Inflammatory macrophage treated with lipopolysaccharide for 1 hour (primary cell): ENCODE measurements around the gene SEMA3E.
"Not testable (repeated sequence)": the region's sequence is repeated elsewhere in the genome, so short reads cannot be mapped to it uniquely, and the experiment has no call there.

Experiments
- DNase-seq, 2 donors: peaks; one replicate each; pipeline ENCODE4 v3.0.0-alpha.2; 2020 to 2022

SEMA3E gene

DNA sequence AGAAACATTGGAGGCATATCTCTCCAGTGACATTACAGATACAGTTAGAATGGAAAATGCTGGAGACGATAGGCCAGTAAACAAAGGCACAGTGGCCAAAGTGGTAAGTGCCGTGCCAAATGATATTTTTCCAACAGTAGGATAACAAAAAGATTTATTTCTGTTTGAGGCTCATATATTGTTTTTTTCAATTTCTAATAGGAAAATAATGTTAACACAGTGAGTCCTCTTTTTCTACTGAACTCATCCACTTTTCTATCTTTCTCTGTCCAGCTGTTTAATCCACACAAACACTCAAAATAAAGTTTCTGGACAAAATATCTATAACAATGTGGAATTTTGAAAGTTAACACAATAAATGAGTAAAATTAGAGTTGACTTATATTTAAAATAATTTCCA lies 201.3 kb downstream of the SEMA3E start:
- no peak for DNase-seq

DNA sequence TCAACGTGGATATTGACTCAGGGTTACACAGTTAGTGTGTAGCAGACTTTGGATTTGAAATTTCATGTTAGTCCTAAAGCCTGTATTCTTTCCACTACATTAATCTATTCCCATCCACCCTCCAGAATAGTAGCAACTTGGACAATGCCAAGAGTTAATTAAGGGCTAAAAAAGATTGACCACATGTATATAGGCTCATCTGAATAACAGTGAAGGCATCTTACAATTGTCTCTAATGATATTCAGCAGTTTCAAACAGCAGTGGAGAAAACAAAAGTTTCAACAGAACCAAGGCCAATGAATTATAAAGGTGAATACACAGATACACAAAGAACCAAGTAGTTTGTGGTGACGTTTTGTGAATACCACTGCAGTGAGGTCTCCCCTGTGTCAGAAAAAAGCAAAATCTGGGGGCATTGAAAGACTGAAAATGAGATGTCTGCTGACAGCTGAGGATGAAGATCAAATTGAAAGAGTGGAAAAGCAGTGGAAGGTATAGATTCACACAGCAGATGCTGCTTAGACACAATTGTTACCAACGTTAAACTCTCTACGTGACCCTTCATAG lies 202.8 kb downstream of the SEMA3E start:
- DNase-seq = no peak

DNA sequence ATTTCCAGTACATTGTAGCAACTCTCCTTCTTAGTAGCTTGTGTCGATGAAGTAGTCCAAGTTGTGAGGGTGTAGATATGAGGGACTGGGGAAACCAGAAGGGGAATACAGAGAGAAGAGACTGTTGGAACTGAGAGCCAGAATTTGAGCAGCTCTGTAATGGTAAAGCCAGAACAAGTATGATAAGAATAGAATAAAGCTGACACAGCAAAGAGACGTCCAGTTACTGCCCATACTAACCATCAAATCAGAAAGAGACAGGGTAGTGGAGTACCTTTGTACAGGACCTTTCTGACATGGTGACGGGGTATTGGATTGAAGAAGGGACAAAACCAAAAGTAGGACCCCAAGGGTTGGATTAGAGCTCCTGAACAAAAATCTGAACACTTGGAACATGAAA lies 206.0 kb downstream of the SEMA3E start:
- no peak for DNase-seq

DNA sequence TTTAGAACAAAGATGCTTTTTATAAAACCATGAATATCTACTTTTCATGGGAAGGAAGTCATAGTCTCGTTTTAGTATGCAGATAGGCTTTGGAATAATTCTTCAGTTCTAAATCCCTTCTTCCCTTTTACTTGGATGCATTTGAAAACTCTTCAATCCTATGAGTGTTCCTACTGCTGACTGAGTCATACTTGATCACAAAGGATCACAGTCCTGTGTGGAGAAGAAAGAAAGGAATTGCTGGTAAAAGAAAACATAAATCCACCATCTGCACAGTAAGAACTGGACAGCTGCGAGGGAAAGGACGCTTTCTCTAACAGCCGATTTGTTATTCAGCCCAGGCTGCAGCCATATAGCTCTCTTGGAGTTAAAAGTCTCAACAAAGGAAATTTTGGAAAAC lies 209.9 kb downstream of the SEMA3E start:
- no peak for DNase-seq

DNA sequence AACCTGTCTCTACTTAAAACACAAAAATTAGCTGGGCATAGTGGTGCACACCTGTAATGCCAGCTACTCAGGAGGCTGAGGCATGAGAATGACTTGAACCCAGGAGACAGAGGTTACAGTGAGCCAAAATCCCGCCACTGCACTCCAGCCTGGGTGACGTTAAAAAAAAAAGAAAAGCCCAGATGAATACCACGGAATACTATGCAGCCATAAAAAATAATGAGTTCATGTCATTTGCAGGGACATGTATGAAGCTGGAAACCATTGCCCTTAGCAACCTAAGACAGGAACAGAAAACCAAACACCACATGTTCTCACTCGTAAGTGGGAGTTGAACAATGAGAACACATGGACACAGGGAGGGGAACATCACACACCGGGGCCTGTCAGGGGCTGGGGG lies 218.7 kb downstream of the SEMA3E start:
- DNase-seq = not testable (repeated sequence)

DNA sequence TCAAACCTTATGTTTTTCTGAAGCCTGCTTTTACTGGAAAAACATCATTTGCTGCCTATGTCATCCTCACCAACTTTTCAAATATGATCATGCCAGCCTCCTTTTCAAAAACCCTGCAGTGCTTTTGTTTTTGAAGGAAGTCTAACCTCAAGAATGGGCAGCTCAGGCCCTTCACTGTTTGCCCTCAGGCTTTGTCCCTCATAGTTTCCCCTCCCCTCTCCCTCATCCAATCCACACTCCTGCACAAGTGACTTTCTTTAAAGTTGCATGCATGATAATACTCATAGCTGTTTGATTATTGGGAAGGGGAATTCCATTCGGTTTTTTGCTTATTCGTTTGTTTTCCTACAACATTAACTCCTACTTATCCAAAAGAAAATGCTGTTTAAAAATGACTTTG lies 219.4 kb downstream of the SEMA3E start:
- DNase-seq = no peak

DNA sequence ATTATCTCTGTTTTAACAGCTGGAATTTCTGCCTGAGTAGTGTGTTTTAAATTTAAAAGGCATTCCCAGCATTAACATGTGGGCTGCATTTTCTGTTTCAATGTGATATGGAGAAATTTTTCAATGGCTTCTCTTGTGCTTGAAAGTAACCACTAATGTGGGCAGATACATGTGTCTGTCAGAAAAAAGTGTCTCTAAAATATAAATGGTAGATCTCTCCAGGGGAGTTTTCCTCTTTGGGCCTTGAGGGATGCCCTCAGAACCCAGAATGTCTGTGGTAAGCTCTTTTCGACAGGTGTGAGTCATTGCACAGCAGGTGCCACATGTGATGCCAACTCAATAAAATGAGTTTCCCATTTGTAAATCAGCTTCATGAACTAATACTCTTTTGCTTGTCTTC lies 221.1 kb downstream of the SEMA3E start:
- no peak for DNase-seq

DNA sequence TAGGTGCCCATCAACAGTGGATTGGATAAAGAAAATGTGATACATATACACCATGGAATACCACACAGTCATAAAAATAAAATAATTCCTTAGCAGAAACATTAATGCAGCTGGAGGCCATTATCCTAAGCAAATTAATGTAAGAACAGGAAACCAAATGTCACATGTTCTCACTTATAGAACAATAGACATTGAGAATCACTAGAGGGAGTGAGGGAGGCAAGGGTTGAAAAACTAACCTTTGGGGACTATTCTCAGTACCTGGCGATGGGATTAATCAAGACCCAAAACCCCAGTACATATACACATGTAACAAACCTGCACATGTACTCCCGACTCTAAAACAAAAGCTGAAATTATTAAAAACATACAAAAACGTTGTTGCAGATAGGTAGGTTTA lies 222.6 kb downstream of the SEMA3E start:
- DNase-seq = no peak

DNA sequence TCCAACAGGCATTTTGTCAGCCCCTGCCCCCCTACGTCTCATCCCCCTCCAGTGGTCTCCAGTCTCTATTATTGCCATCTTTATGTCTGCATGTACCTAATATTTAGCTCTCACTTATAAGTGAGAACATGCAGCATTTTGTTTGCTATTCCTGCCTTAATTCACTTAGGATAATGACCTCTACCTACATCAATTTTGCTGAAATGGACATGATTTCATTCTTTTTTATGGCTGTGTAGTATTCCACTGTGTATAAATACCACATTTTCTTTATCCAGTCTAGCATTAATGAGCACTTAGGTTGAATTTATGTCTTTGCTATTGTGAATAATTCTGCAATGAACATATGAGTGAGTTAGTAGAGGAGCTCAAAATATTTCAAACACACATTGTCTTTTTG lies 229.9 kb downstream of the SEMA3E start:
- no peak for DNase-seq

DNA sequence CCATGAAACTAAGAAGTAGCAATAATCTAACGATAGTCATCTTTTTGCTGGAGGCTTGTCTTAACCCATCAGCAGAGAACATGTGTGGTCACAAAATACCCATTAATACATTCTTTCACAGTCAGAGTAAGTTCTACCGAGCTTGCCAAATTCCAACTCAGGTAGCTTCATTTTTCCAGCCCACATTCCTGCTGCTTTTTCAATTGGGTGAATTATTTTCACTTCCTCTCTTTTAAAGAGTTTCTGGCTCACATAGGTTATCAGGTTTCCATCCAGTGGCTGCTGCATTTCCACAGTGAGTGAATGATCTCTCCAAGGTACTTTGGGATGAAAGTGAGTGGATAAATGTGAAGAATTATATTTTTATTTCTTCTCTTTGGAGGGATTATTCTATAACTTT lies 233.1 kb downstream of the SEMA3E start:
- no peak for DNase-seq

DNA sequence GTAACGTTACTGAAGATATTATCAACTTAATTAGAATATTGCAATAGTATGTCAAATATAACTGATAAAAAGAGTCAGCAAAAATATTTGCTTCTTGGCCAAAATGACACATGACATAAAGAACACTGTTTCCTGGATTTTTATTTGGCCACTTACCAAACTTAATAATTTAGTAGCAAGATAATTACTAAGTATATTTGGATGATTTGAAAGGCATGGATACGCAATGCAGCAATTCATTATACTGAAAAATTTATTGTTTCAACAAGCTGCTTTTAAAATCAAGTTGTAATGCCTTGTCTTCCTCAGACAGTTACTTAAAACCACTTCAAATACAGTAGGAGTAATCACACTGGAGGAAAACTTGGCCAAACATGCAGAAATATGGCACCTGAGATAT lies 234.0 kb downstream of the SEMA3E start:
- DNase-seq = no peak

DNA sequence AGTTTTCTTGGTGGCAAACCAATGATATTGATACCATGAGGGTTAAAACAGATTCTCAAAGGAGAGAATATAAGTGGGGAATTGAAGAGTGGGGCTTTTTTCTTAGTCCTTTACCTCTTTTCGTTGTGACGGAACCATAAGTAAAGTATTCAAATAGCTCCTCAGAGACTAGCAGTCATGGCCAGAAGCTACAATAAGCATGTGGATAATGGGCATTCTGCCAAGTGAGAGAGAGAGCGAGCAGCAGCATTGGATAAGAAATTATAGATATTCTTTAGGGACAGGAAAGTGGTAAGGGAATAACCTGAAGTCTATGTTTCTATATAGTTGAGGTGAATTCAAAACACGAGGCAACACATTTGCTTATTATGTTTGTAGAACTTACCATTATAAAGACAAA lies 235.1 kb downstream of the SEMA3E start:
- no peak for DNase-seq

DNA sequence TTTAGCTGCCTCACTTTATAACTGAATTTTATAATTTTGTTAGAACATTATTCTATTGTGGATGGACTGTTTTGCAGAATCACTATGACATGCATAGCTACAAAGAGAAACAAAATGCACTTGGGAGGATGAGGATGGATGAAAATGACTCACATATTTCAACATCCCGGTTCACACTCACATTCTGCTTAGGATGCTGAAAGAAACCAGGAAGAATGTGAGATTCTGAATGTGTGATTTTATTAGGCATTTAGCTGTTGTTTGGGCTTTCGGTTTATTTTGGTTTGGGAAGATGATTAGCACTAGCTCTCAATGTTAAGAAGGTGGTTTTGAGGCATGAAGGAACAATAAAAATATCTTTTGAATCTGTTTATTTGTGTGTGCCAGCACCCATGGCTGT lies 235.5 kb downstream of the SEMA3E start:
- no peak for DNase-seq

DNA sequence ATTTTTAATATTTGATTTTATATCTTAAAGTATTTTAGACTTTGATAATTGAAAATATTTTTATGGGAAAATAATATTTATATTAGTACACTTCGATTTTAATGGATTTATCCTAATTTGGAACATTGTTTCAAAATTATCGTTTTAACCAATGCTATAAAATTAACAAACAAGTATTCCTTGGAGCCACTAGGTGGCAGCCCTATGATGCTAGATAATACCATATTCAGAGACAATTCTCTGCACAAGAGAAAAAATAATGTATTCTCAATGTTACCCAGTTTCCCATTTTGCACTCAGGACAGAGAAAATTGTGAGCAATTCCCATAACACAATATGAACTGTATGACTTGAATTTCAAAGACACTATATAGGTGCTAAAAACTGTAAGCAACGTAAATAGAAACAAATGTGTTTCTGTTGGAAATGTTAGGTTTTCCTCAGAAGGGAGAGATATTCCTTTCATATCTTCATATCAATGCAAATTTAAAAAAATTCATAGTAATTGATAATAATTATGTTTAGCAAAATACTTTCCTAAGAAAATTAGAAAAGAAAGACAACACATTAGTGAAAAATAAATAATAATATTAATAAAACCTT lies 237.8 kb downstream of the SEMA3E start:
- DNase-seq = peak; percentile 3 to 19

DNA sequence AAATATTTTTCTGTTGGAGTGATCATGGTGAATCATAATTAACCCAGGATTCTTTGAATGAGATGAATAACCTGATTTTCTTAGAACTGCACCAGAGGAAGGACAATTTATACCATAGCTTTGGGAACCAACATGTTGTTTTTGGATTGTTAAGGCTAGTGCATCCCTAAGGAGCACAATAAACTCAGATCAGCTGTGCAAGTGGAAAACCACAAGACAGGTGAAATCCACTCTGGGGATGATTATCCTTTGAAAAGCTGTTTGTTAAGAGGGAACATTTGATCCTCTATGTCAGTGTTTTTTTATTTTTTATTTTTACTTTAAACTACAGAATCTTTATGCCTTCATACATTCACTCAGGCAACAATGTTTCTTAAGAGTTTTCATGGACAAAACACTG lies 254.2 kb downstream of the SEMA3E start:
- no peak for DNase-seq

DNA sequence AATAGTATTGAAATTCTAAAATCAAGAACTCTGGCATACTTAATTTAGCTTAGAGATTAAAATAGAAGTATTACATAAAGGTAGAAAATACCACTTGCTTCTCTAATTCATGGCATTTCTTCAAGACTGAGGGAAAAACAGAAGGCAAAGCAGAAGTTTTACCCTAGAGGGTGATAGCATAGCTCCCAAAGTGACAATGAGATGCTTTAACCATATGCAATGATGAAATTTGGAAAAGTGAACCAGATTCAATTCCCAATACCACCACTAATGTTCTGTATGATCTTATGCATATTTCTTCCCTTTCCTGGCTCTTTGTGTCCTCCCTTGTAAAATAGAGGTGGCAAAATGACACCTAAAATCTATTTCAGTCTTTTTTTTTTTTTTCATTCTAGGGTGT lies 260.5 kb downstream of the SEMA3E start:
- no peak for DNase-seq

DNA sequence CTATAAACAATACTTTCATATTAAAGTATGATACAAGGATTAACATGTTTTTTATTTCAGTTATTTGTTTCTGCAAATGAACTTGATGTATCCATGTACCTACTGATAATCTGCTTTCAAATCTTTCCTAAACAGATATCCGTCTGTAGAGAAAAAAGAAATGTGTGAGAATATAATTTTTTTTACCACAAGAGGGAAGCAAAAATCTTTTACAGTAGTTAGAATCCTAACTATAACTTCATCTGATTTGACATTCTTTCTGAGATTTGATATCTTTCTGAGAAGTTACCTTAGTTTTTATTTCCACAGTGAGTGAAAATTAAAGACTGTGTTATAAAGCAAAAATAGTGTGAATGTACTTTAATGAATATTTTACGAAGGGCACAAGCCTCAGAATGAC lies 282.3 kb downstream of the SEMA3E start:
- no peak for DNase-seq

DNA sequence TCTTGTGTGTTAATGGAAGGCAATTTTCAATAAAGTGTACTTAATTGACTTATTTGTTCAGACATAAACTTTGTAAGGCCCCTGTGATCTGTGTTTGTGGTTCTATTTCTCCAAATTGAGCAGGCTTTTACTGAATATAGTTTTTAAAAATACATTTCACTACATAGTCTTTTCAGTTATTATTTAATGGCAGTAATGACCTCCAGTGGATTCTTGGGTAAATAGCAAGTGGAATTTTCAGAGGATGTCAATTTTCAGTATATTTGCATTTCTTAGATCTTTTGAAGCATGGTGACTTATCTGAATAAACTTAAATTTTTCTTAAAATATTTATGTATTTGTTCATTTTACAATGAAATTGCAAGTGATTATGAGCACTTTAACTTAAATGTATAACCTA lies 283.2 kb downstream of the SEMA3E start:
- DNase-seq = no peak

DNA sequence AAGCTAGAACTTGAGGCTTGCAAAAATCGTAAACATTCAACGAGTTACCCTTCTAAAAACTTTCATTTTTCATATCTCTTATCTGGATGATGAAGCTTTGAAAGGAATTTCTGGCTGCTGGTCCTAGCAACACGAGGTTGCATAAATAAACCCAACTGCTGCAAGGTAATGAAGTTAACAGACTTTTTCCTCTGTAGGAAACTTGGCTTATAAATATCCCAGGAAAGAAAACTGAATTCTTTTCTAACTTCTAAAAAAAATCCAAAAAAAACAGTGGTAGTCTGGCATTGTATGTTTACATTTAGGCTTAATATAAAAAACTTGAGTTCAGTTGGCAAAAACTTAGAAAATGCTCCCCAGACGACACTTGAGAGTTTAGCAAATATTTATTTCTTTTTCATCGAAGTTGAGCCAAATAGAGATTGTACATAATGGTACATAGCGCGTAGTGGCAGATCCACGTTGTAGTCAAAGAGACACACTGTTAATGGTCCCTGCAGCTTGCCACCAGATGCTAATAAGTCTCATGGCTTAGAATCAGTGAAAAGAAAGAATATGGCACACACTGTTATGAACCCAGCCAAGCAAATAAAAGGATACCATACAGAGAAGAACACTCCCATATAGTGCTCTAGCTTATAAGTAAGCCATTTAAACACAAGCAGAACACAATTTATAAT lies 285.9 kb downstream of the SEMA3E start:
- no peak for DNase-seq

DNA sequence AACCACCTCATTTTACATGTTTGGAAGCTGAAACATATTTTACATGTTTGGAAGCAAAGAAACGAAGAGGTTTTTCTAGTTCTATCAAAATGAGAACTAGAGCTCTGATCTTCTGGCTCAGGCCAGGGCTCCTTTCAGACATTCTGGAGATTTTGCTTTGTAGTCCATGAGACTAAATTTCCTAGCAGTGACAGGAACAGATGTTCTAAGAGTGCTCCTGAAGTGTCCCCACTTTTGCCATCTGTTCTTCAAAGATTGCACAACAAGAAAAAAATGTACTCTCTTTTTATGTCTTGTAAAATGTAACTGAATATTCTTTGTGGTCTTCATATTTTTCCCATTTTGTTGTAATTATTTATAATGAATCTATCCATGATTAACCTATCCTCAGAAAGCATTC lies 289.8 kb downstream of the SEMA3E start:
- DNase-seq = no peak

DNA sequence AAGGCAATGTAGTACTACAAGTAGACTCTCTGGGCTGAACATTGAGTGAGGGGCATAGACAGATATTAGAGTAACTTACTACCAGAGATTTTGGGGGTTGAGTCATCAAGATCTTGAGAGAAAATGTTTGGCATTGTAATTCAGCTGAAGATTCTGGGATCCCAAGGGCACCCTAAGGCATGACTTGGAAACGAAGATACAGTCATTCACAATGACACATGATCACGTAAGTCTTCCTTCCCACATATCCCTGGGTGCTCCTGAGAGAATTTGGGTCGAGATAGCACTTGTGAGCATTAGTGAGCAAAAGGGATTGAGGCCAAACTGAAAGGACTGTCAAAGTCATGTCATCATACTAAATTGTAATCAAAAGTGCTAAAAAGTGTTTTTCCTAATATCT lies 293.8 kb downstream of the SEMA3E start:
- DNase-seq = no peak

DNA sequence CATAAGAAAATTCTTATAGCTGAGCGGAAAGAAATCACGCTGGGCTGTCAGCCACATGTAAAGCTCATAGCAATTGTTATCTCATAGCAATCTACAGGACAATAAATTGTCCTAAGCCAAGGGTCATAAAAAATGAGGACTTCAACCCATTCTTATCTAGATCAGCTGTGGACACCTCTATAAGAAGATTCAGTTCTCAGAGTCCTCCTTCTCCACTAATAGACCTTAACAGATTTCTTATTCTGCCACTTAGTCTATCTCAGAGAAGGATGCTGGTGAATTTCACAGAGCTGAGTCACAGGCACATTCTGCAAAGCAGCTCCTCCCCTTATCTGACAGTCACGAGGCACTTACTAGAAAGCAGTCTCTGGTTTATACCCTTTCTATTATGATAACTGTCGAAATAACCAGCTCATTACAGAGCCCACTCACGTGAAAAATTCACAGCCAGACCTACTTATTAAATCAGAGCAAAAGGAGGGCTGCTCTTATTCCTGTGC lies 300.9 kb downstream of the SEMA3E start:
- DNase-seq = no peak

DNA sequence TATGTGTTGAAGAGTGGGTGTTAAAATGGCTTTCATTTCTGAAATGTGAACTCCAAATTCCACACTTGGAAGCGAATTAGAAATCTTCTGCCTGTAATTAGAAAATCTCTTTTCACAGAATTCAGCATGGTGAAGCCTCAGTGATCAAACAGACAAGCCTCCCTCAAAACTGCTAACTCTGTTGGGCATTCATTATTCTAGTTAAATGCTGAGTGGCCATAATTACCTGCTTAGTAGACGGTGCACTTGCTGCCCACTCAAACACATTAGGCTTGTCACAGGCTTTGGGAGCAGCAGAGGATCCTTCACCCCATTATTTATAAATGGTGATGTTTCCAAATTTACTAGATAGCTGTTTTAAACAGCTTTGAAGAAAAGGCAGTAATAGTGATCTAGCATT lies 309.0 kb downstream of the SEMA3E start:
- no peak for DNase-seq

DNA sequence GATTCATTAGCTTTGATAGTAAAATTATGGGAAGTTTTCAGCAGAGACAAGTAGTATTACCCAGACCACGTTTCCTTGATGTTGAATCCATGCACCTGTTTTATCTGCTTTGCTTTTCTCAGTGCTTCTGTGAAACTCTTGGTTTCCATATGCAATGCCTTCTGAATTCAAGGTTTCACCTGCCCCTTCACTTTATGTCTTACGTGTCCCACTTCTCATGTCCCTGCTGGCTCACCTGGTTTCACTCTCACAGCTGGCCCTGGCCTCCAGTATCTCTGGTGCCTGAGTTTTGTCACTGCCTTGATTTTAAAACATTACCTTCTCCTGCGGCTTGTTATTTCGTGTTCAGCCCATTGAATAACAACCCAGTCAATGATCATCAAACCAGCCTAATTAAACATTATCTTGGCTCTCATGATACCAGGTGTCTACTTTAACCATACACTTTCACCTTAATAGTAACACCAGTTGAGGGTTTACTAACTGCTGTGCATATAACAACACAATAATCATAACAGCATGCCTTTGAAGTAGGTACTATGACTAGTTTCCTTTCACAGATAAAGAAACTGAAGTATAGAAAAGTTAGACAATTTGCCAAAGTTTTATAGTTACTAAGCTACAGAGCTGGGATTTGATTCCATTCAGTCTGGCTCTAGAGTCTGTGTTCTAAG lies 310.5 kb downstream of the SEMA3E start:
- DNase-seq = no peak
